ENCODE measurements around the gene UNK. TPM values are rescaled to one million over a fixed set of nuclear protein-coding genes. Genes with fewer than 3 reads are reported as not detected.

Gene UNK
- total RNA-seq, 1 experiment from 2014 or later, result 27.8 TPM

DNA sequence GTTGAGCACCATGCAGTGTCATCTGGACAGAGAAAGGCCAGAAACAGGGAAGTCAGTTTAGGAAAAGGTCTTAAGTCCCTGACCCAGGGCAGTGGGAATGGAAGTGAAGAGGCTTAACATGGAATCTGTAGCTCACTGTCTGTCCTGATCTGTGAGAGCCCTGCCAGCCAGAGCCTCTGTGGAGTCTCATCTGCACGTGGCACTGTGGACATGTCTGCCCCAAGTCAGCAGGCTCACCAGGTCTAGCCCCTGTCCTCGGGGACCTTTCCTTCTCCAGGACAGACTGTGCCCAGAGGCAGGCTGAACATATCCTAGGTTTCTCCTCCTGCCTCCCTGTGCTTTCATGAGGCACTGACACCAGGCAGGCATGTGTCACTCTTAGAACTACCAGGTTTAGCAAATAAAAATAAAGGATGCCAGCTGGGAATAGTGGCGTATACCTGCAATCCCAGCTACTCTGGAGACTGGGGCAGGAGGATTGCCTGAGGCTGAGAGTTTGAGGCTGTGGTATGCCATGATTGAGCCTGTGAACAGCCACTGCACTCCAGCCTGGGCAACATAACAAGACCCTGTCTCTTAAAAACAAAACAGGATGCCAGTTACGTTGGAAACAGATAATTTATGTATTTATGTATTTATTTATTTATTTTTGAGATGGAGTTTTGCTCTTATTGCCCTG, 22.4 kb downstream of the UNK start:
- Histone ChIP-seq H3K36me3 (ENCODE audit: low read depth) (no peaks in the 10 kb centered on the region), H3F3A (ENCODE audit: insufficient read depth, low read depth) (peaks cover 4% of the 10 kb centered on the region; the same call in 1 of the 2 replicates), H3K4me1 (replicated peaks; ENCODE audit: insufficient read depth) (no peaks in the 10 kb centered on the region), H3K9me2 (ENCODE audit: insufficient read depth) (no peaks in the 10 kb centered on the region), H3K4me2 (no peak overlapping the region), H3K27me3 (ENCODE audit: insufficient read depth, low read depth) (no peaks in the 10 kb centered on the region), H3K27ac (no peak overlapping the region), H4K20me1 (ENCODE audit: insufficient read depth) (0 out of 2 replicates have a peak, but pooled peaks cover 6% of the 10 kb centered on the region), H3K79me2 (ENCODE audit: low read depth) (no peaks in the 10 kb centered on the region), H3K4me3 (no peak overlapping the region), H3K9me3 (ENCODE audit: insufficient read depth, low read depth) (no peaks in the 10 kb centered on the region), H2AFZ (no peak overlapping the region)
- intact Hi-C loops (cut with micrococcal nuclease; ENCODE audit: unreplicated experiment), result no loop called here
- ChIA-PET POLR2A (ENCODE audit: unreplicated experiment) (no interaction called here), CTCF (interaction anchor here (0.5 kb wide), 1 partner anchor 516 kb away, joined by 3 read pairs; no protein-coding TSS in a partner anchor)
- TF ChIP-seq, protein P1, sequence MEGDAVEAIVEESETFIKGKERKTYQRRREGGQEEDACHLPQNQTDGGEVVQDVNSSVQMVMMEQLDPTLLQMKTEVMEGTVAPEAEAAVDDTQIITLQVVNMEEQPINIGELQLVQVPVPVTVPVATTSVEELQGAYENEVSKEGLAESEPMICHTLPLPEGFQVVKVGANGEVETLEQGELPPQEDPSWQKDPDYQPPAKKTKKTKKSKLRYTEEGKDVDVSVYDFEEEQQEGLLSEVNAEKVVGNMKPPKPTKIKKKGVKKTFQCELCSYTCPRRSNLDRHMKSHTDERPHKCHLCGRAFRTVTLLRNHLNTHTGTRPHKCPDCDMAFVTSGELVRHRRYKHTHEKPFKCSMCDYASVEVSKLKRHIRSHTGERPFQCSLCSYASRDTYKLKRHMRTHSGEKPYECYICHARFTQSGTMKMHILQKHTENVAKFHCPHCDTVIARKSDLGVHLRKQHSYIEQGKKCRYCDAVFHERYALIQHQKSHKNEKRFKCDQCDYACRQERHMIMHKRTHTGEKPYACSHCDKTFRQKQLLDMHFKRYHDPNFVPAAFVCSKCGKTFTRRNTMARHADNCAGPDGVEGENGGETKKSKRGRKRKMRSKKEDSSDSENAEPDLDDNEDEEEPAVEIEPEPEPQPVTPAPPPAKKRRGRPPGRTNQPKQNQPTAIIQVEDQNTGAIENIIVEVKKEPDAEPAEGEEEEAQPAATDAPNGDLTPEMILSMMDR (conservative IDR thresholded peaks at IDR 0.05), result no peak
- TF ChIP-seq EZH2 (IDR thresholded peaks at IDR 0.05; ENCODE audit: low read depth), result no peak
- BruUV-seq (replicated peaks), result no TSS peak
- DNase-seq, result no peak

DNA sequence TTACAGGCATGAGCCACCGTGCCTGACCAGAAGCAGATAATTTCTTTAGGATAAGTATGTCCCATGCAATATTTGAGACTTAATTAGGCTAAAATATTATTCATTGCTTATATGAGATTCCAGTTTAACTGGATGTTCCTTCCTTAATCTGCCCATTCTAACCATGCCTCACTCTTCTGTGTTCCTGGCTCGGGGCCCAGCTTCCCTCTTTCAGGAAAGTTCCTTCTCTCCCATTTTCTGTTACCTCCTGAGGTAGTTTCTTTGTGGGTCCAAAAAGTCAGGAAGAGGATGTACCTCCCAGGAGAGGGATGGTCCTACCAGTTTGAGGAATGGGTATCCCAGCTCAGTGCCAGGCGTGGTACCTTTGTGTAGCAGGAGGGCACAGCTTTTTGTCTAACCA, 23.3 kb downstream of the UNK start:
- ChIA-PET CTCF (no interaction called here), POLR2A (ENCODE audit: unreplicated experiment) (no interaction called here)
- no peaks in the 10 kb centered on the region for H3K27me3 ChIP-seq (ENCODE audit: insufficient read depth, low read depth)
- H3K27ac ChIP-seq, result no peak overlapping the region
- H3K4me2 ChIP-seq, result no peak overlapping the region
- H3K9me3 ChIP-seq (ENCODE audit: insufficient read depth, low read depth), result no peaks in the 10 kb centered on the region
- no peaks in the 10 kb centered on the region for H3K36me3 ChIP-seq (ENCODE audit: low read depth)
- H2AFZ ChIP-seq, result no peak overlapping the region
- H3K4me3 ChIP-seq, result no peak overlapping the region
- no peaks in the 10 kb centered on the region for H3K9me2 ChIP-seq (ENCODE audit: insufficient read depth)
- peaks cover 4% of the 10 kb centered on the region; the same call in 1 of the 2 replicates for H3F3A ChIP-seq (ENCODE audit: insufficient read depth, low read depth)
- no peaks in the 10 kb centered on the region for H3K4me1 ChIP-seq (replicated peaks; ENCODE audit: insufficient read depth)
- intact Hi-C loops (cut with micrococcal nuclease; ENCODE audit: unreplicated experiment), result no loop called here
- TF ChIP-seq, protein P1 (conservative IDR thresholded peaks at IDR 0.05), result no peak
- BruUV-seq (replicated peaks), result no TSS peak
- no peak for DNase-seq
- H3K79me2 ChIP-seq (ENCODE audit: low read depth), result no peaks in the 10 kb centered on the region
- H4K20me1 ChIP-seq (ENCODE audit: insufficient read depth), result 0 out of 2 replicates have a peak, but pooled peaks cover 6% of the 10 kb centered on the region

DNA sequence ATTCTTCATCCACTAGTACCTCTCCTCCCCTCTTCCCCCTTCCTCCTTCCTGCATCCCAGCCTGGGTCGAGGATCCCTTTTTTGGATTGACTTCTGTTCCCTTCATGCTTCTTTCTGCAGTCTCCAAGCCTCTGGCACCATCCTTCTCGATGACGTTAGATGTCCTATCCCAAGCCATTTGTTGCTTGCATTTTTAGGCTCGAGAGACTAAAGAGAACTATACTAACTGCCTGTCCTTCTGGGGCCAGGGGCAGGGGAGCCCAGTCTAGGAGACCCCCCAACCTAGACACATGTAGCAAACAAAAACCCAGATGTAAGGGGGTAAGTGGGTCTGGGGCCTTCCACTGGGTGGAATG, 23.9 kb downstream of the UNK start:
- 0 out of 2 replicates have a peak, but pooled peaks cover 6% of the 10 kb centered on the region for H4K20me1 ChIP-seq (ENCODE audit: insufficient read depth)
- no peak overlapping the region for H3K4me2 ChIP-seq
- intact Hi-C loops (cut with micrococcal nuclease; ENCODE audit: unreplicated experiment), result no loop called here
- no peaks in the 10 kb centered on the region for H3K36me3 ChIP-seq (ENCODE audit: low read depth)
- H3K4me1 ChIP-seq (replicated peaks; ENCODE audit: insufficient read depth), result no peaks in the 10 kb centered on the region
- H3F3A ChIP-seq (ENCODE audit: insufficient read depth, low read depth), result peaks cover 4% of the 10 kb centered on the region; the same call in 1 of the 2 replicates
- no peak overlapping the region for H2AFZ ChIP-seq
- no peak overlapping the region for H3K4me3 ChIP-seq
- H3K27ac ChIP-seq, result no peak overlapping the region
- H3K9me2 ChIP-seq (ENCODE audit: insufficient read depth), result no peaks in the 10 kb centered on the region
- TF ChIP-seq EZH2 (IDR thresholded peaks at IDR 0.05; ENCODE audit: low read depth), result no peak
- DNase-seq, result no peak
- no peaks in the 10 kb centered on the region for H3K79me2 ChIP-seq (ENCODE audit: low read depth)
- CTCF ChIA-PET, result no interaction called here
- no TSS peak for BruUV-seq (replicated peaks)
- H3K27me3 ChIP-seq (ENCODE audit: insufficient read depth, low read depth), result no peaks in the 10 kb centered on the region
- no peaks in the 10 kb centered on the region for H3K9me3 ChIP-seq (ENCODE audit: insufficient read depth, low read depth)
- POLR2A ChIA-PET (ENCODE audit: unreplicated experiment), result no interaction called here
